GM21529 (cell line): ENCODE data around the gene PVALB.

ENCODE experiments used
- ATAC-seq: cut with Tn5 transposase; IDR thresholded peaks from one replicate; pipeline ENCODE4 v1.9.1; 2021; ENCODE audit not compliant: unreplicated experiment

Gene PVALB

DNA sequence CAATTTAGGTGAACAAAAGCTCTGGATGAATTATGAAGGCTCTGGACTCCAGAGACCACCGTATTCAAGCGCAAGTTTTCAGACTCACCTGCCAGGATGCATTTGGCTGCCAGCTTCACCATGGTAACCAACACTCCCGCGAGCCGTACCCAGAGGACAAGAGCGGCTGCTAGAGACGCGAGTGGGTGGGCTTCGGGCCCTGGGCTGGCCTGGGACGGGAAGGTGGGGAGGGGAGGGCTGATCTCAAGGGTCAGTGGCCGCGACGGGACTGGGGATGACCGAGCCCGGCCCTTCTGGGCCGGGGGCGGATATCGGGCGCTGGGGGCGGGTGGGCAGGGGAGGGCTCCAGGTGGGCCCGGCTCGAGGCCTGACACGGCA lies 41.3 kb downstream of the PVALB start:
- peak; percentile 4 for ATAC-seq

DNA sequence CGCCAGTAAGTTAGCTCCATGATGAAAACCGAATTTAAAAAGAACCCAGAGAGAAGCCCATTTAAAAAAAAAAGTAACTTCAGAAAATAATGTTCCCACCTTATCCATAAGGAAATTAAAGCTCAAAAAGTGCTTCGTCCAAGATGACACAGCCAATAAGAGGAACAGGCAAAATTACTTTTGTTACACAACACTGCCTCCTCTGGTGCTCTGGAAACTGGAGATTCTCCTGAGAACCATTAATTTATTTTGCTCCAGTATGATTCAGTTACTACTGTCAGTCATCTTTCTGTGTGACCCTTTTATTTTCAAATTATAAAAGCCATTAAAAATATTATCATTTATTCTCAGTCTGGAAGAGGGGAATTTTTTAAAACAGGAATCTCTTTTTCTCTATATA lies 42.9 kb downstream of the PVALB start:
- ATAC-seq, result no peak

DNA sequence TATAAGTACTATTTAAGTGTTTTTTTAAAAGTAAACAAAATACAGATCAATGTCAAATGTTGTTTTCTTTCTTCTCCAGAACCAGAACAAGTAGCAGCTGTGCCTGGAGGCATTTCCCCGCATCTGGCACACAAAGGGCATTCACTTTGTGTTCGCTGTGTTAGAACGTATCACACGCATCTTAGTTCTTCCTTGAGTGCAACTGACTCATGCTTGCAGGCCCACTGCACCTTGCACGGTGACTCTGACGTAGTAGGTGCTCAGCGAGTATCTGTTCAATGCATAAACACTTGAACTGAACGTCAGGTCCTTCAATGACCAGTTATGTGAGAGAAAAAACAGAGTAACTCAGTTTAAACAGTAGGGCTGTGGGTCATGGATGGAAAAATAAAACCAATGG lies 44.4 kb downstream of the PVALB start:
- ATAC-seq, result no peak

DNA sequence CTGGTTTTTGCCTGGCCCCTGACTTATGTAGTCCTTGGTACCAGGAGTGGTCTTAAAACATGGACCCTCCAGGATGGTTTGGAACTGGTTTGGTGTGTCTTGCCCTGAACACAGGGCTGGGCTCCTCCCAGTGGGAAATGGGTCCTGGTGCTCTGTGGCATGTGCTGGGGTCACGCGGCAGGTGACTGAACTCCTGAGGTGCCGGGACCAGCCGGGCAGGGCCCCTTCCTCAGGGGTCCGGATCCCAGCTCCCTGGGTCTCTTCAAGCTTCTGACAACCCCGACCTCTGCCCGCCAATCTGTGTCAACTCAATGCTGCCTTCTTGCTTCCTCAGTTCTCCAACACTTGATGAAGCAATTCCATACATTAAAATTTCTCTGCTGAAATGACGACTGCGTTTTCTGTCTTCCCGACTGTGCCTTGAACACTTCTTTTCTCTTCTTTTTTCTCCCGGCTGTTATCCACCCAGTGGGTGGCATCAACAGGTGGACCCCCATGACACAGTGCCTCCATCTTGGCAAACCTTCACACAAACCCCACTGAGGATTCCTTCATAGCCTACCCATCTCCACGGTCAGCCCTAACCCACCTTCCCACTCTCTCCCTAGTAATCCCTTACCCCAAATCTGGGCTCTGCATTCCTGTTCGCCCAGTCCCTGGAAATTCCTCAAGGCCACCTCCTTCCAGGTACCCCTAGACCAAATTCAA lies 45.3 kb downstream of the PVALB start:
- no peak for ATAC-seq

DNA sequence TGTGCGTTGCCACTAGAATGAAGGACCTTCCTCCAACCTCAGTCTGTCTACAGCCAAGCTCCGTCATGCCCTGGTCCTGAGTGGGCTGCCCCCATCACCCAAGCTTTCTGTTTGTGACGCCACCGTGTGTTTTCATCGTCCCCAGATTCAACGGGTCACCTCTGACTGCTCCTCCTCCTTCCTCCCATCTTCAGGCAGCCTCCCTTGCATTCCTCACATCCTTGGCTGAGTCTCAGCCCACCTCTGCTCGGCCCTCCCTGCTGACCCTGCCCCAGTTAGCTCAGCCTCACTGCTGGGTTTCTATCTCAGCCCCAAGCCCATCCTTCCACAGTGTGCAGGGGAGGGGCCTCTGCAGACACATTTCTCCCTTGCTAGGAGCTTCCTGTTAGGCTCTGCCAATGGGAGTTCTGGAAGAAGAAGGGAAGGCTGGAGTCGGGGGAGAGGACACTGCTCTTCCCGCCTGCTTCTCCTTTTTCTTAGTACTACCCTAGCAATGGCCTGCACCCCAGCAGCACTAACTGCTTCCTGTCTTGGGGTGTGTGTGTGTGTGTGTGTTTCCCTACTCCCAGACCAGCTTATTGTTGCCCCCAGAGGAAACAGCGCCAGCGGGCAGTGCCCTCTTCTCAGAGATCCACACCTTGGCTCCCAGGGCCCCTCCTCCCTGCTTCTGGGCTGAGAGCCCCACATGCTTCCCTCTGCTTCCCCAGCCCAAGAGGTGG lies 46.2 kb downstream of the PVALB start:
- ATAC-seq, result no peak

DNA sequence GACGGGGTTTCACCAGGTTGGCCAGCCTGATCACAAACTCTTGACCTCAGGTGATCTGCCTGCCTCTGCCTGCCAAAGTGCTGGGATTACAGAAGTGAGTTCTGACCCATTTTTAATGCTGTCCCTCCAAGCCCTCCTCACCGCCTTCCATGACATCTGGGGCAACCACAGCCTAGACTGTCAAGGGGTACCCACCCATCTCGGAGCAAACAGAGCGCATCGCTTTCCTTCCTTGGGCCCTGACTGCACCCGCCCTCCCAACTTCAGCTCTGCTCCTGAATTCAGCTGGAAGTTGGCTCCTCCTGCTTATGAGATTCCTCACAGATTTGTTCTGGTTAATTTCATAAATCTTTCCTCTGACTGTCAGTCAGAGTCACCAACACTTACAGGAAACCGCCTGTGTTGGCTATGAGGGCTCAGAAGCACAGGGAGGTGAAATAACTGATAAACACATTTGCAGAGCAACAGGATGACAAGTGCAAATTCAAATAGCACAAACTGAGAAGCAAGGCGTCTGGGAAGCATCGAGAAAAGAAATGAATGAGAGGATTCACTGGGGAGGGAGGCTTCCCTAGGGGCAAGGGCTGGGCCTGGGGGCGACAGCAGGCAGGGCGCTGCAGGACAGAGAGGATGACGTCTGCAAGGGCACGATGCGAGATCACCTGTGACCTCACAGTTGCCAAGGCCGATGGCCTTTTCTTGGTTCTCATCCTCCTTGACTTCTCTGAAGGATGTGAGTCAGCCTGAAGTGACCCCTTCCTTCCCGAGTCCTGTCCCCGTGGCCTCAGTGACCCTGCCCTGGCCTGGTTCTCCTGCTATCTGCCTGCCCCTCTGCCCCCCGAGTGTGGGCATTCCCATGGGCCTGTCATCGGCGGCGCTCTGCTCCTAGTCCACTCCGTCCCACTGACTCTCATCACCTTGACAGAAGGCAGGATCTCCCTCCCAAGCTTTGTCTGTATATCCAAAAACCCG lies 47.0 kb downstream of the PVALB start:
- ATAC-seq, result no peak

DNA sequence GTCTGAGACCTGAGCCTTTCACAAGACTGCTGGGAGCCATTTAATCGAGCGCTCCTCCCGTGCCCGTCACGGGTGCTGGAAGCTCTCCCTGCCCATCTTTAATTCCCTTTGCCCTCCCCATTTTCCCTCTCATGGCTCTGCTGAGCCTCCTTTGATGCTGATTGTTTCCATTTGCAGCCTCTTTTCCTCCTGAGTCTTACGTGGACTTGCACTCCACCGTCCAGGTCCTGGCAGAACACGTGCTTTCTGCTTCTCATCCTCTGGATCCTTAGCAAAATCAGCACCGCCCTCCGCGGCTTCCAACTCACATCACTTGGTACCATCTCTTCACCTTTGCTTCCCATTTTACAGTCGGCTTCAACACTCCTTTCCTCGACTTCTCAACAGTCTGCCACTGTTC lies 48.2 kb downstream of the PVALB start:
- ATAC-seq, result no peak

DNA sequence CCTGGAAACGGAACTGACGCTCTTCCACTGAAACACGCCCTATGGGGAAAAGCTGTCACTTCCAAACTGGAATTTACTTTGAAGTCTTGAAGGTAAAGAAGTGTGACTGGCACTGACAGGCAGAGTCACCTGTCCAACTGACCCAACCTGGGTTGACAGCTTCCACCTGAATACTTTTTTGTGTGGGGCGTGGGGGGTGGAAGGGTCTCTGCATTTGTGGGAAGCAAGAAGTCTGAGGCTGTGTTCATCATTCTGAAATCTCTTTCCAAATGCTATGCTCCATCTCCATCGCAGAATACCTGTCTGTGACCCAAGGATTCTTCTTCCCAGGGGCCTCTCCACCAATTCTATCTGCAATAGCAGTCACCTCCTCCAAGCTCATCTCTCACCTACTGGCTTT lies 48.7 kb downstream of the PVALB start:
- no peak for ATAC-seq

DNA sequence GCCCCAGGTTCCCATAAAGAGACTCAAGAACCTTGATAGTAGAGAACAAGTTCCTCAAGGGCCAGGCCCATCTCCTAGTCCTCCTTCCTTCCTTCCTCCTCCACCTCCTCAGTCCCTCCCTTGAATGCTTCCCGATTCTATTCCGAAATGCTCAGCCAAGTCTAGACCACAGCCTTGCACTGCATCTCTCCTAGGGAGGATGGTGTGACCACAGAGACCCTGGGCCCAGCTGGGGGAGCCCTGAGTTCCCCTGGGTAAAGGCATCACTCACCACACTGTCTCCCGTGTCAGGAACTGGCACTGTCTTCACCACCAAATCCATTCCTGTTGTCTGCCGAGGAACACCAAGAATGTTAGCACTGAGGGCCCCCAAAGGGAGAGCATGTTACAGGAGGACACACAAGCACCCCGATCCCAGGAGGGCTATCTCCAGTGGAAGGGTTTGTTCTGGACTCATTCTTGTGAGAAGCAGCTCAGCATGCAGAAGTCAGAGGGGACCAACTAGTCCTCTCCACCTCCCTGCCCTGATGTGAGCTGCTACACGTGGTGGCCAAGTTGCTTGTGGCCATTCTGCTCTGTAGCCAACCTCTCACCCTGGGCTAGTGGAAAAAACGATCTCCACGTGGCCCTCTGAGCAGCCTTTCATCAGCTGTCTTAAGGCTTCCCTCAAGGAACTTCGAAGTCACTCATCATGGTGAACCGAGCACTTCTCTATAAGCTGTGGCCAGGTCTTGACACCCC lies 49.6 kb downstream of the PVALB start:
- ATAC-seq, result no peak

DNA sequence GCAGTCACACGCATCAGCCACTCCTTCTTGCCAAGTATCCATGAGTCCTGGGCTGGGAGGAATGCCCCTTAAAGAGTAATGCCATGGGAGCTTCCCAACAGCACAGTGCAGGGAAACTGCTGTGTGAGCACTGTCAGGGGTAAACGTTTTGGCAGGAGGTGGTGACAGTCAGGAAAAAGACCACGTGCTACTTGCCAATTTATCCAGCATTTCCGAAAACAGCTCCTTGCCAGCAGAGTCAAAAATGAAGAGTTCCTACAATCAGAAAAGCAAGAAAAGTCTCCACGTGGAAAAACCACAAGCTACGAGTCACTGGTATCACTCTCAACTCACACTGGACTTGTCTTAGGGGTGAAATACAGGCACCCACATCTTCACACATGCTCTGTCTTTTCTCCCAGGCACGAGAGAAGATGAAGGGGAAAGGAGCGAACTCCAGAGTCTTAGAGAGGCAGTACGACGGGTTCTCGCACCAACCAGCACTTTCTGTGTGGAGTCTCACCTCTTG lies 50.8 kb downstream of the PVALB start:
- no peak for ATAC-seq

DNA sequence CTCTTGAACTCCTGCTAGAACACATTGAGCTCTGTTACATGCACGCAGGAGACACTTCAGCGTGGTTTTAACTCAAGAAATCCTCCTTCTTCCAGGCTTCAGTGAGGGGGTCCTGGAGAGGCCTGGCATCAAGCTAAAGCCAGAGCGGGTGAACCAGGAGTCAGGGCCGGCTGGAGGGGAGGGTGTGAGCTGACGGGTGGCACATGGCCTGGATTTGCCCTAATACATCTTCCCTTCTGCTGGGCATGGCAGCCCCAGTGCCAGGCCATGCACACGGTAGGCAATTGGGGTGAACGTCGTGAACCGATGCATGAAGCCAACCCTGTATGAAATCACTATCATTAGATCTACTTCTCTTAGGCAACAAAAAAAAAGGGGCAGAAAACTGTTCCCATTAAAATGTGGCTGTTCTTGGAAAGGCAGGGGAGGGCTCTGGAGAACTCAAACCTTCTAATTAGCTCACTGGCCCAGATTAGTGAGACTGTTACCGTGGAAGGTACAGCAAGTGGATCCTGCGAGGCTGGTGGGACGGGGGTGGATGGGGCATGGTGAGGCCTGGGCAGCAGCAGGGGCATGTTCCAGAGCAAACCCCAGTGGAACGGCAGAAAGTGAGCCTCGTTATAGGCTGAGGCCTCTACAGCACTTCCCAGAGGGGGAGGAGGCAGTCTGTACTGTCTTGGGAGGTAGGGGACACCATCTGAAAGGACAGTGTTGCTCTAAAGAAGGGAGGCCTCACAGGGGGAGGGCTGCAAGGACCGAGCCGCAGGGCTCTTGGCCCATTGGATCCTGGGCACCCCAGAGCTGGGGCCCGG lies 51.5 kb downstream of the PVALB start:
- no peak for ATAC-seq

DNA sequence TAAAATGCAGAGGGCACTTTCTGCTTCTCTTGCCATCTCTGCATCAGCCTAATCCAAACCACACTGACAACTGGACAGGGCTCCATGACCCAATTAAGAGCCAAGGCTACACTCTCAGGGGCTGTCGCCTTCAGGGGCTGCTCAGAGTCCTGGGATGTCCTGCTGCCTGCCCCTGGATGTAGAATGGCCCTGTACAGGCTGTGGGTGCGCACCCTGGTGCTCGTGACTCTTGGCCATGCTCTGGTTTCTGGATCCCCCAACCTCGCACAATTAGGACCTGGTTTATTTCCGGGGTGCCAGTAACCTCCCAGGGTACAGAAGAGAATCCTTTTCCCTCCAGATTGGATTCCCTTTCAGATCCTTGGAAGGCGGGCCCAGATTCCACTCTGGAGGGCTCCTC lies 52.2 kb downstream of the PVALB start:
- no peak for ATAC-seq

DNA sequence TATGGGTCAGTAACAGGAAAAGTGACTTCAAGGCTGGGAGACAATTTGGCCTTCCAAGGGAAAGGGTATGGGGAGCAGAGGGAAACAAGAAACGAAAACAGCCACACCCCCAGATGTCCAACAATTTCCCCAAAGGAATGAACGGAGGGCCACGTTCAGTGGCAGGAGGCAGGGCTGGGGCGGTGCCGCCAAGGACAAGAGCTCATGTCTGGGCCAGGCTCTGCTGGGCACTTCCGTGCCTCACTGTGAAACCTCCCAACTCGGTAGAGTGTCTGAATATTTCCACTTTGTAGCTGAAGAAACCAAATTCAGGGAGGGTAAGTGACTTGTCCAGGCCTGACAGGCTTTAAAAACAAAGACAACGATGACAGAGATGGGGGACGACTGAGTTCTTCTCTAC lies 52.8 kb downstream of the PVALB start:
- no peak for ATAC-seq

DNA sequence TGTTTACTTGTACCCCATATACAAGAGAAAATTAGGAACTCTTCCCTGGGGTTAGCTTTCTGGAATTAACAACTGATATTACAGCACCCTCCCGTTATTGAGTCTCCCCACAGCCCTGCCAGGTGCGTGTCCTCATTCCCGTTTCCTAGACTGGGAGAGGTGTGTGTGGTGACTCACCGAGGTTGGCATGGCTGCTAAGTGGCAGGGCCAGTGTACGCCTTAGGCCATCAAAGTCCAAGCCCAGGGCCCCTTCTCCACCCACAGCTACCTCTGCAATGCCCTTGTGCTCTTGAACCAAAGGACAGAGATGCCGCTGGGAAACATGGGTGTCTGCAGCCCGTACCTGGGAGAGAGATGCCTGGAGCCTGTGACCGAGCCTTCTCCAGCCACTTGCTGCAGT lies 53.3 kb downstream of the PVALB start:
- no peak for ATAC-seq

DNA sequence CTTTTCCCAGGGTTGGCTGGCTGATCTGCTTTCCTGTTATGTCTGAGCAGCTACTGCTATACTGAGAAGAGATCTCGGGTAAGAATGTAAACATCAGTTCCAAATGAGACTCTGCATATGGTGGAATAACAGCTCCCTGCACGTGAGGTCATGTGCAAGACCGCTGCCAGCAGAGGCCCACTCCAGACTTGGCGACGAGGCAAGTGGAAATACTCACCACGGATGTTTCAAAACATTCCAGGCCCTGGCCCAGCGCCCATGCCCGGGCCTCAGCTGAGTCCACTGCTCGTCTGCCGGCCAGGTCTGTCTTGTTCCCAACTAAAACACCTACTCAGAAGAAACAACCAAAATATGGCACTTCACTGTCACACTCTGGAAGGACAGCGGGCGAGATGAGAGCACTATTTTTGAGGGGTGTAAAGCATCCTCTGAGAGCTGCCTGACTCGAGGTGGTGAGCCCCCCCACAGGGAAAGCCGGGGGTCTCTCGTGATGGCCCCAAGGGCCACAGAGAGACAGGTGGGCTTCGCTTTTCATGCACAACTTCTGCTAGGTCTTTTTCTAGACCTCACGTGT lies 54.1 kb downstream of the PVALB start:
- ATAC-seq, result no peak

DNA sequence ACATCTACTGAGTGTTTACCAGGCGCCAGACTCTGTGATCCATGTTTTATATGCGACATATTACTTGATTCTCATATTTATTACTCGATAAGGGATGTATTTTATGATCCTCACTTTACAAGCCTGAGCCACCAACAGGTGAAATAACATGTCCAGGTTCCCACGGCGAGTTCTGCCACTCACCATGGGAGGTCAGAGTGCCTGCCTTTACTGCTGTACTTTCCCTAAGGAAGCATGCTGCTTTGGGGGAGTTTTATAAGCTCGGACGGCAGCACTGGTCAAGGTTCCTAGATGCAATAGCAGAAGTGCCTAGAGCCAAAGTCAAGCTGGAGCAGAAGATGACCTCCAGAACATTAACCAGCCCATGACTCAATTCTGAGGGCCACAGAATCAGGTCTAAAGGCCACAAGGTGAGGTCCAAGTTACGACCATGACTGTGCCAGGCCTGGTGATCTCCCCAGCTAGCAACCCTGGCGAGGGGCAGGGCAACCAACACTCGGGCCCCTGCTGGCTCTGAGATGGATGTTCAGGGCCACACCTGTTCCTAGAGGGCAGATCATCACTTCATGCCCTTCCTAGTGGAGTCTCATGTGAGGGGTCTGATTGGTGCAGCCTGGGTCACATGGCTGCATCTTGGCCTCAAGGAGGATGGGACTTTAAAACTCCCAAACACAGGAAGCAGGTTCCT lies 55.1 kb downstream of the PVALB start:
- no peak for ATAC-seq

DNA sequence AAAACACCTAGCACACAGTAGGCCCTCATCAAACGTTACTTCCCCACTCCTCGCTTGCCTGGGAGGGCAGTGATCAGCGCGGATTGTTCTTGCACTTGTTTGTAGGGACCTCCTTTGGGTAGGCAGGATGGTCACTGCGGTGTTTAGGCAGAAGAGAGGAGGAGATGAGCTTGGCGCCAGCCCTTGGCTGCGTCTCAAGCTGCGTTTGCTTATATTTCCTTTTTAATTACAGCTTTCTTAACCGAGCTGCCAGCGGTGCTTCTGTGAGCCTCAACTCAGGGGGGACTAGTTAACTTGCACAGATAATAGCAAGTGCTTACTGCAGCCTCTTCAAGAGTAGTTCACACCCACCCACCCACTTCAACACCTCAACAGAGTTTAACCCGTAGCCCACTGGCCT lies 56.0 kb downstream of the PVALB start:
- no peak for ATAC-seq

DNA sequence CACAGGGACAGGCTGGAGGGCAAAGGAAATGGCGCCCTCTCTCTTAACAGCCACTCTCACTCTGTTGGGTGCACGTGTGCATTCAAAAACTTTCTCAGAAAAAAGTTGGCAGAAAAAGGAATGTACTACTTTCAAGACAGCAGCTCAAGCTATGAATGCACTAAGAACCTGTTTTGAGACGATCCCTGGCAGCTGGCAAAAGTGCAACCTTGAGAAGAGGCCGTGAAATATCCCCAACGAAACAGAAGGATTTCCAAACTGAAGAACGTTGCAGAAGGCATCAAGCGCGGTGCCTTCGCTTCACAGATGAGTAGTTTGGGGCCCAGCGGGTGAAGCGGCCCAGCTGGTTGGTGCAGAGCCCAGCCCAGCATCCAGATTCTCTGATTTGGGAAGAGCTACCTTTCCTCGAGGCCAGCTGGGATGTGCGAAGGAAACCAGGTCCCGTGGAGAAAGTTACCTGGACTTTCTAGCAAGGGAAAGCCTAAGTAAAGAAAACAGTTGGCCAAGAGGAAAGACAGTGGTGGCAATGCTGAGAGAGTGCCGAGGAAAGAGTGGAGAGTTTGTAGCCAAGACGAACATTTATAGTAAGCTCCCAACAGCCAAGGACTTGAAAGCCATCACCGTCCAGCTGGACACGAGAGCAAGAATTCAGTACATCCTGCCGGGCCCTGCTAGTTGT lies 57.2 kb downstream of the PVALB start:
- ATAC-seq, result no peak
